ENCODE data around the gene SPTBN4. TPM values are rescaled to one million over a fixed set of nuclear protein-coding genes. Genes with fewer than 3 reads are reported as not detected.
"Not testable (repeated sequence)": the region's sequence is repeated elsewhere in the genome, so short reads cannot be mapped to it uniquely, and the experiment has no call there.

SPTBN4 gene
- total and polyA plus RNA-seq, 10 of the 15 experiments (the other 5 are each of a cell fraction or from before 2014, with no cell fraction given): 0.04 to 1.1 (median 0.34) TPM; not detected in 1

DNA sequence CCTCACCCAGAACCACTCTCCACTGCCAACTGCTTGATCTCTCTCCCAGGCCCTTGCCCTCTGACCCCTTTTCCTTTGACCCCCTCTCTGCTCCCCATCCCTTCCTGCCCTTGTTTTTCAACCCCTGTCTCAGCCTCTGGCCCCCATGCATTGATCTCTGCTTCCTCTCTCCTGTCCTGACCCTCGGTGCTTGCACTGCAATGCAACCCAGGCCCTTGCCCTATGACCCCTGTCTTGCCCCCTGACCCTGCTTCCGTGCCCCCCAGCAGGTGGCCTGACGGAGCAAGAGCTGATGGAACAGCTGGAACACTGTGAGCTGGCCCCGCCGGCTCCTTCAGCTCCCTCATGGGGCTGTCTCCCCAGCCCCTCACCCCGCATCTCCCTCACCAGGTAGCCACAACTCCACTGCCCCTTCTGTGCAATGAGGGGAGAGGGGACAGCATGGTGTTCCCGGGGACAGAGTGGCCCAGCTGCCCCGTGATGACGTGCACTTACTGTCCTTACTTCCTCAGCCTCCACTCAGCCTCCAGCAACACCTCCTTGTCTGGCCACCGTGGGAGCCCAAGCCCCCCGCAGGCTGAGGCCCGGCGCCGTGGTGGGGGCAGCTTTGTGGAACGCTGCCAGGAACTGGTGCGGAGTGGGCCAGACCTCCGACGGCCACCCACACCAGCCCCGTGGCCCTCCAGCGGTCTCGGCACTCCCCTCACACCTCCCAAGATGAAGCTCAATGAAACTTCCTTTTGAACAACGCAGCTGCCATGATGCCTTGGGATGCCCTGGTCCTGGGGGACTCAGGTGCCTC is 123.9 kb downstream of the SPTBN4 start:
- in situ Hi-C loops (cut with MboI): no loop called here
- peaks cover 0 to 7% of the 10 kb centered on the region in 2 experiments; a peak in 3 of 4 replicates for H3K36me3 ChIP-seq (ENCODE audit: control insufficient read depth in 2 of 2, insufficient read depth in 2 of 2, low read length in 1 of 2)
- intact Hi-C loops (cut with micrococcal nuclease; ENCODE audit: unreplicated experiment): no loop called here

DNA sequence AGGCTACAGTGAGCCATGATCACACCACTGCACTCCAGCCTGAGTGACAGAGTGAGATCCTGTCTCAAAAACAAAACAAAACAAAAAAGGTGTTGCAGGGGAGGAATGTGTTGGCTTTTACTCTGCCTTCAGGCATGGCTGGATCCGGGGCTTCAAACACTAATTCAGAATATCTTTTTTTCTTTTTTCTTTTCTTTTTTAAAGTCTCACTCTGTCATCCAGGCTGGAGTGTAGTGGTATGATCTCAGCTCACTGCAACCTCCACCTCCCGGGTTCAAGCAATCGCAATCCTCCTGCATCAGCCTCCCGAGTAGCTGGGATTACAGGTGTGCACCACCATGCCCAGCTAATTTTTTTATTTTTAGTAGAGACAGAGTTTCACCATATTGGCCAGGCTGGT is 124.9 kb downstream of the SPTBN4 start:
- H3K27ac ChIP-seq (ENCODE audit: control insufficient read depth, insufficient read depth); in situ Hi-C loops (cut with MboI); RAD21 ChIA-PET (ENCODE audit: unreplicated experiment); H3K4me3 ChIP-seq; DNase-seq (ENCODE audit: low read depth, low spot score); H3K9ac ChIP-seq (ENCODE audit: control insufficient read depth, insufficient read depth, low read length); ATAC-seq; H3K27me3 ChIP-seq (replicated peaks in 1 of 2; ENCODE audit: control insufficient read depth in 2 of 2, insufficient read depth in 2 of 2, low read length in 1 of 2); intact Hi-C loops (cut with micrococcal nuclease; ENCODE audit: unreplicated experiment); BruUV-seq (replicated peaks); SMC1A ChIA-PET (ENCODE audit: uncharacterized antibody, unreplicated experiment); H3K4me1 ChIP-seq (ENCODE audit: control insufficient read depth, insufficient read depth, low read length); H2AFZ ChIP-seq (ENCODE audit: control insufficient read depth, low read depth, low read length); H3K4me2 ChIP-seq (ENCODE audit: control insufficient read depth, insufficient read depth); H3K9me3 ChIP-seq (replicated peaks; ENCODE audit: control insufficient read depth, insufficient read depth, low read length); H3K79me2 ChIP-seq (ENCODE audit: control insufficient read depth, insufficient read depth, low read length); H3K36me3 ChIP-seq (ENCODE audit: control insufficient read depth in 2 of 2, insufficient read depth in 2 of 2, low read length in 1 of 2); H4K20me1 ChIP-seq (ENCODE audit: control insufficient read depth, insufficient read depth); FAIRE-seq: not testable (repeated sequence)
- ChIA-PET CTCF (interaction anchor here (1.2 to 3.1 kb wide), 4 partner anchors 12 to 43 kb away, joined by 3 to 7 read pairs (median 5); no protein-coding TSS in a partner anchor), POLR2A (interaction anchor here (0.6 kb wide), 1 partner anchor 192 kb away, joined by 3 read pairs; no protein-coding TSS in a partner anchor)
- 74% methylated on average over 4 of the region's 4 CpGs for WGBS (ENCODE audit: insufficient coverage, insufficient replicate concordance, low lambda C conversion rate, missing lambda C conversion rate)

More for the DNA sequence above, 123.9 kb downstream of the SPTBN4 start:
- ChIA-PET CTCF (interaction anchor here (0.6 to 1.2 kb wide), 3 partner anchors 11 to 759 kb away, joined by 3 to 6 read pairs (median 3); no protein-coding TSS in a partner anchor), SMC1A (ENCODE audit: uncharacterized antibody, unreplicated experiment) (no interaction called here), POLR2A (no interaction called here), RAD21 (ENCODE audit: unreplicated experiment) (no interaction called here)
- FAIRE-seq (no peak), ATAC-seq (no peak), DNase-seq (ENCODE audit: low read depth, low spot score) (no peak)
- no peaks in the 10 kb centered on the region for H3K27me3 ChIP-seq (replicated peaks in 1 of 2; ENCODE audit: control insufficient read depth in 2 of 2, insufficient read depth in 2 of 2, low read length in 1 of 2)
- TSS peak; percentile 44 for BruUV-seq (replicated peaks)
- H3K27ac ChIP-seq (ENCODE audit: control insufficient read depth, insufficient read depth): no peak overlapping the region
- H4K20me1 ChIP-seq (ENCODE audit: control insufficient read depth, insufficient read depth): no peaks in the 10 kb centered on the region
- no peak overlapping the region for H3K9ac ChIP-seq (ENCODE audit: control insufficient read depth, insufficient read depth, low read length)
- no peak overlapping the region for H2AFZ ChIP-seq (ENCODE audit: control insufficient read depth, low read depth, low read length)
- no peak overlapping the region for H3K4me3 ChIP-seq
- no peak for TF ChIP-seq NR2C2 (IDR thresholded peaks at IDR 0.05; ENCODE audit: borderline replicate concordance, control insufficient read depth, insufficient read length, low read depth)
- TF ChIP-seq BCL11A (IDR thresholded peaks at IDR 0.05; ENCODE audit: low read depth, low read length): no peak
- TF ChIP-seq NBN (IDR thresholded peaks at IDR 0.05): no peak
- TF ChIP-seq BCLAF1 (IDR thresholded peaks at IDR 0.05): no peak
- TF ChIP-seq POLR2A (IDR thresholded peaks at IDR 0.05; ENCODE audit: low read depth, low read length): peak; percentile 56
- no peak overlapping the region for H3K4me2 ChIP-seq (ENCODE audit: control insufficient read depth, insufficient read depth)
- H3K4me1 ChIP-seq (ENCODE audit: control insufficient read depth, insufficient read depth, low read length): no peaks in the 10 kb centered on the region
- H3K9me3 ChIP-seq (replicated peaks; ENCODE audit: control insufficient read depth, insufficient read depth, low read length): no peaks in the 10 kb centered on the region
- 94% methylated on average over 22 of the region's 22 CpGs for WGBS (ENCODE audit: insufficient coverage, insufficient replicate concordance, low lambda C conversion rate, missing lambda C conversion rate)
- no peaks in the 10 kb centered on the region for H3K79me2 ChIP-seq (ENCODE audit: control insufficient read depth, insufficient read depth, low read length)
